HG03097 (cell line): ENCODE results near the gene ACO2.

ENCODE experiments used
- ATAC-seq: cut with Tn5 transposase; IDR thresholded peaks from one replicate; pipeline ENCODE4 v1.9.1; 2021; ENCODE audit not compliant: unreplicated experiment, low FRiP score

Gene ACO2

GRCh38 chr22:41487037-41487935 is 18.4 kb downstream of the ACO2 start:
- ATAC-seq, result no peak

GRCh38 chr22:41488076-41488475 is 19.2 kb downstream of the ACO2 start:
- ATAC-seq, result no peak

DNA sequence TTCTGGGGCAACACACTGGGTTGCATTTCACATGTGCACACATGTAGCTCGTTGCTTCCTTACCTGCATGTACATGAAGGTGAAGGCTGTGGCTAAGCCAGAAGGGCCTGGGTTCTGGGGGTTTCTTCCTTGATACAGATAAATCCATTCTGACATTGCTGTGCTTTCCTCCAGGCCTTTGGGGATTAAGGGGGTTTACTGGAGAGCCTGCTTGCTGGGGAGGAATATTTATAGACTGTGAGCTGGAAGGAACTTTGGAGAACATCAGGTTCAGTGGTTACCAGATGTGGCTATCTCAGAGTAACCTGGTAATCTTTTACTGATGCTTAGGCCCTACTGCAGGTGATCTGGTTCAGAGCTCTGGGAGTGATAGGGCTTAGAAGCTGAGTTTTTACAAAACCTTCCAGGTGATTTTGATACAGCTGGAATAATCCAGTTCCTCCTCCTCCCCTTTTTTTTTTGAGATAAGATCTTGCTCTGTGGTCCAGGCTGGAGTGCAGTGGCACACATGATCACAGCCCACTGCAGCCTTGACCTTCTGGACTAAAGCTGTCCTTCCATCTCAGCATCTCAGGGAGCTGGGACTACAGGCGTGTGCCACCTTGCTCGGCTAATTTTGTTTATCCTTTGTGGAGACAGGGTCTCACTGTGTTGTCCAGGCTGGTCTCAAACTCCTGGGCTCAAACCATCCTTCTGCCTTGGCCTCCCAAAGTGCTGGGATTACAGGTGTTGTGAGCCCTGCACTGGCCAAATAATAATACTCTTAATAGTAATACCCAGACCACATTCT is 19.9 kb downstream of the ACO2 start:
- ATAC-seq, result no peak

DNA sequence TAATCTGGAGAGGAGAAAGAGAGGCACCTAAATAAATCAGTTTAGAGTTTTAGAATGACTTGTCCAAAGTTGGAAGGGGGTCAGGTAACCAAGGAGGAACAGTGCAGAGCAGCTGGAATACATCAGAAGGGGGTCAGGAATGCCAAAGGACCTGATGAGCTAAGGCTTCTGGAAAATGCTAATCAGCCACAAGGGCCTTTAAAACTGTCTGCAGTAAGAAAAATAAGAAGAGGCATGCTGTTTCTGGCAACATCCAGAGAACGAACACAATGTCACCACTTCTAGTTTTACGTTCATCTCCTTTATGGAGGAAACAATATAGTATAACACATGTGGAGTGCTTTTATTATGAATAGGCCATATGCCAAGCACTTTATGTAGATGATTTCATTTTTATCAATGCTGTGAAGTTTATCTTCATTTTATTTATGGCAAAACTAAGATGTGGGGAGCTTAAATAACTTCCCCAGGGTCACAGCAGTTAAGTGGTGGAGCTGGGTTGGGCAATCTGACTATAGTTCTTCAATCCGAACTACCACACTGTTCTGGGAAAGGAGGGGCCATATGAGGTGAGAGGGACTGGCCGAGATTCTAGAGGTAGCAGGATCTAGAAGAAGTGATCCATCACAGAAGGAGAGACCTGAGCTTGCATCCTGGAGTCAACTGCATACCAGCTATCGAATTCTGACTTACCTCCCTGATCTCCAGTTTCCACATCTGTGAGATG is 22.6 kb downstream of the ACO2 start:
- no peak for ATAC-seq

DNA sequence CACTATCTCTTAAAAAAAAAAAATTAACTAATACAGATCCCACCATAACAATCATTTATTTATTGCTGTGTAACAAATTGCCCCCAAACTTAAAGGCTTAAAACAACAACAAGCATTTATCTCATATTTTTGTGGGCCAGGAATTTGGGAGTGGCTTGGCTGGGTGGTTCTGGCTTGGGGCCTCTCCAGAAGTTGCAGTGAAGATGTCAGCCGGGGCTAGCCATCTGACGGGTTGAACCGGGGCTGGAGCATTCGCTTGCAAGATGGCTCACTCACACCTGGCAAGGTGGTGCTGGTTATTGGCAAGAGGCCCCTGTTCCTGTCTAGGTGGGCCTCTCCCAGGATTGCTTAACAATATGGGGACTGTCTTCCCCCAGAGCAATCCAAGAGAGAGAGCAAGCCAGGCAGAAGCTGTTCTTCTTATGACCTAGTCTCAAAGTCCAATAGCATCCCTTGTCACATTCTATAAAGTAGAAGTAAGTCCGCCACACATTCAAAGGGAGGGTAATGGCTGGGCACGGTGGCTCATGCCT is 29.5 kb downstream of the ACO2 start:
- ATAC-seq, result no peak

- no peak for ATAC-seq
Measured at GRCh38 chr22:41499624-41500280, 30.8 kb downstream of the ACO2 start.

GRCh38 chr22:41500303-41500702 is 31.4 kb downstream of the ACO2 start:
- no peak for ATAC-seq

DNA sequence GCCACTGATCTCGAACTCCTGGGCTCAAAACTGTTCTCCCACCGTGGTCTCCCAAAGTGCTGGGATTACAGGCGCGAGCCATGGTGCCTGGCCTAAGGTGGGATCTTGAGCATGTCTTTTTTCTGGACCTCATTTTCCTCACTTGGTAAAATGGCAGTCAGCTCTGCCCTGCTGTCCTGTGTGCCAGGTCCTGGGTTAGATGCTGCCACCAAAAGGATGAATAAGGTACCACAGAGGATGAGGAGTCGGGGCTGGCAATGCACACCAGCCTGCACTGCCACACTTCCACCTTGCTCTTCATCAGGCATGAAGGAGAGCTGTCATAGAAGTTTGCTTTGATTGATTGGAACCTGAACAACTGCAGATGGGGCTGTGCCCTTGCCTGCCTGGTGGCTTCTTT is 32.3 kb downstream of the ACO2 start:
- ATAC-seq, result no peak

GRCh38 chr22:41504397-41504796 is 35.5 kb downstream of the ACO2 start:
- ATAC-seq, result no peak

GRCh38 chr22:41504816-41505215 is 35.9 kb downstream of the ACO2 start:
- ATAC-seq, result no peak

- ATAC-seq, result no peak
Measured at GRCh38 chr22:41505511-41506220, 36.7 kb downstream of the ACO2 start.

GRCh38 chr22:41507330-41508063 is 38.6 kb downstream of the ACO2 start:
- ATAC-seq, result no peak

- no peak for ATAC-seq
Measured at GRCh38 chr22:41508770-41509170, 39.9 kb downstream of the ACO2 start.

GRCh38 chr22:41511521-41511968 is 42.6 kb downstream of the ACO2 start:
- ATAC-seq, result no peak

DNA sequence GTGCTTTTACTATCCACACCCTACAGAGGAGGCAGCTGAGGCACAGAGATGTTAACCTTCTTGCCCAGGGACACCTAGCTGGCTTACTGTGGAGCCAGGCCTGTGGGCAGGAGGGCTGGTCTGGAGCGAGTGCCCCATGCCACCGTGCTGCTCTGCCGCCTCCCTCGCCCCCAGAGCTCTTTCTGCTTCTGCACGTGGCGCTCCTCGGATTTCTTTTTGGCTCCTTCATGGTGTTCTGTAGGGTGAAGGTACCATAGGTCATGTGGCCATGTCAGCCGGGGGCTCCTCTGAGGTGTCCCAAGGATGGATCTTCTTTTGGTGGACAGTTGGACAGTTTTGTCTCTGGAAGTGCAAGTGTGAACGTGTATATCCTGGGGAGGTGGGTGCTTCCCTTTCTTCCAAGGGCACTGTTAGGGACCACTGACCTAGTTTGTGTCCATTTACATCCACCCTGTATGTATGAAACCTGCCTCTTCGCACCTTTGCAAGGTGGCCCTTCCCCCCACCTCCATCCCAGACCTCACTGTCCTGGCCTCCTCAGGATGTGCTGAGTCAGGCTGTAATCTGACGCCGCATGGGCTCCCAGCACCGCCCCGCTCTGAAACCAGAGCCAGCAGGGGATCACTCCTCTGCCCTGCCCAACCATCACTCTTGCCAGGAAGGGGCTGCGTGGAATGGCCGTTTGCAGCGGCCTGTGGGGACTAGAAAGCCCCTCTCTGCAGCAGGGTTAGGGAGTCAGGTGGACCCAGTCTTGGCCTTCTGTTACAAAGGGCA is 43.7 kb downstream of the ACO2 start:
- no peak for ATAC-seq

GRCh38 chr22:41513391-41513790 is 44.5 kb downstream of the ACO2 start:
- no peak for ATAC-seq

DNA sequence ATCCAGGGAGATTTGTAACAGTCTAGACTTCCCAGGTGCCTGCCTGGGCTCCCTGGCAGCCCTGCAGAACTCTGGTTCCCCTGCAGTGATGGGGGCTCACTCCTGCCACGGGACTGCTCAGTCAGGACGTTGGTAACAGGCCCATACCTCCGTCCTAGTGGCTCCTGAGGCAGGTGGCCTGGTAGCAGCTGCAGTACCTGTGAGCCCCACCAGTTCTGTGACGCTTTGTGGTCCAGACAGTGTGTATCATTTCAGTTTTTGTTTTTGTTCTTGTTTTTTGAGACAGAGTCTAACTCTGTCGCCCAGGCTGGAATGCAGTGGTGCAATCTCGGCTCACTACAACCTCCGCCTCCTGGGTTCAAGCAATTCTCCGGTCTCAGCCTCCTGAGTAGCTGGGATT is 47.5 kb downstream of the ACO2 start:
- no peak for ATAC-seq
